Loucy (cell line): ENCODE data around the gene DENND5B.

Source experiments
- H2AFZ ChIP-seq: fragments of 200-600 bp; sonication (generic); 2 replicates; pipeline ENCODE4 v1.6.0; 2016; ENCODE audit warnings: antibody characterized with exemption, mild to moderate bottlenecking, low read length, moderate library complexity
- H3F3A ChIP-seq: fragments of 200-600 bp; 2 replicates; pipeline ENCODE4 v1.6.0; 2016; ENCODE audit warnings: antibody characterized with exemption, low read depth, mild to moderate bottlenecking
- H3K27me3 ChIP-seq: fragments of 200-600 bp; sonication (generic); 2 replicates; pipeline ENCODE4 v1.6.1; 2014; ENCODE audit warnings: low read length, mild to moderate bottlenecking; ENCODE audit not compliant: insufficient read depth, poor library complexity, severe bottlenecking
- H3K36me3 ChIP-seq: fragments of 200-600 bp; sonication (generic); 2 replicates; pipeline ENCODE4 v1.6.1; 2016; ENCODE audit warnings: low read length; ENCODE audit not compliant: insufficient read depth
- H3K4me1 ChIP-seq: fragments of 200-600 bp; sonication (generic); 2 replicates; pipeline ENCODE4 v1.5.1; 2014; ENCODE audit warnings: low read length, mild to moderate bottlenecking; ENCODE audit not compliant: insufficient read depth, poor library complexity, severe bottlenecking
- H3K4me2 ChIP-seq: fragments of 200-600 bp; sonication (generic); 2 replicates; pipeline ENCODE4 v1.6.0; 2014; ENCODE audit warnings: antibody characterized with exemption, low read length, low read depth, mild to moderate bottlenecking; ENCODE audit not compliant: poor library complexity, severe bottlenecking
- H3K4me3 ChIP-seq: fragments of 200-600 bp; sonication (generic); 2 replicates; pipeline ENCODE4 v1.5.1; 2014; ENCODE audit warnings: low read length, mild to moderate bottlenecking, mixed read lengths; ENCODE audit not compliant: poor library complexity, severe bottlenecking
- H3K79me2 ChIP-seq: fragments of 200-600 bp; sonication (generic); 2 replicates; pipeline ENCODE4 v1.6.1; 2014; ENCODE audit warnings: low read length; ENCODE audit not compliant: insufficient read depth
- H3K9ac ChIP-seq: fragments of 200-600 bp; sonication (generic); 2 replicates; pipeline ENCODE4 v1.6.0; 2014; ENCODE audit warnings: mild to moderate bottlenecking, low read depth, low read length, moderate library complexity; ENCODE audit not compliant: poor library complexity, severe bottlenecking
- H3K9me2 ChIP-seq: fragments of 200-600 bp; sonication (generic); replicated peaks from 2 replicates; pipeline ENCODE4 v1.6.1; 2016; ENCODE audit warnings: low read depth, low read length, mixed read lengths
- H3K9me3 ChIP-seq: fragments of 200-600 bp; sonication (generic); 2 replicates; pipeline ENCODE4 v1.6.1; 2014; ENCODE audit warnings: mild to moderate bottlenecking, antibody characterized with exemption, low read length, low read depth; ENCODE audit not compliant: insufficient read depth
- H4K20me1 ChIP-seq: fragments of 200-600 bp; sonication (generic); 2 replicates; pipeline ENCODE4 v1.6.0; 2014; ENCODE audit warnings: antibody characterized with exemption, low read length, mild to moderate bottlenecking; ENCODE audit not compliant: insufficient read depth, poor library complexity, severe bottlenecking
- CTCF ChIP-seq: fragments of 200-600 bp; sonication (generic); conservative IDR thresholded peaks from 2 replicates; pipeline ENCODE4 v1.5.1; 2014; ENCODE audit warnings: mild to moderate bottlenecking, antibody characterized with exemption, low read length
- EZH2phosphoT487 ChIP-seq: fragments of 200-600 bp; IDR thresholded peaks from 2 replicates; pipeline ENCODE4 v1.6.1; 2018; ENCODE audit warnings: antibody characterized with exemption, mild to moderate bottlenecking, moderate library complexity, borderline replicate concordance

DENND5B gene

DNA sequence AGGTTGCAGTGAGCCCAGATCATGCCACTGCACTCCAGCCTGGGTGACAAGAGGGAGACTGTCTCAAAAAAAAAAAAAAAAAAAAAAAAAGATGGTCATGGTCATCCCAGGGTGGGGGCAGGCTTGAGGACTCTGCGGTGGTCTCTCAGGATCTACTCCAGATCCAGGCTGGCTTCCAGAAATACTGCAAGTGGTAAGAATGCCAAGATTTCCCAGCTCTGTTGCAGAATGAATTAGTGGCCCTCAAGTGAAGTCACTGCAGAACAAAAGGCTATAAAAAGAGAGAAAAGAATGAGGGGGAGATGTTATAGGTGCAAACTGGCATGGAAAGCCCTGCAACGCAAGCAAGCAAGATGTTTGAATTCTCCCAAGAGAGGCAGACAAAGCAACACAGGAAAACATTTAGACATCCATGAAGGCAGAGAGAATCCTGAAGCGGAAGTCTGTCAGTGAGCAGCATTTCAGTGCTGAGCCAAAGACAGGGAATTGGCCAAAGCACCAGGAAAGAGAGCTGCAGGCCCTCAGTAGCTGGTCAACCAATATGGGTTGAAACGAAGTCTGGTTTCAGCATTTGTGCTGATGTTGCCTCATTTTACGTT lies 36.6 kb upstream of the DENND5B start:
- no peak overlapping the region for H2AFZ ChIP-seq
- H3K4me3 ChIP-seq = no peak overlapping the region
- H3K27me3 ChIP-seq = no peaks in the 10 kb centered on the region
- no peak overlapping the region for H3K9ac ChIP-seq
- H4K20me1 ChIP-seq = no peaks in the 10 kb centered on the region
- no peak for TF ChIP-seq CTCF
- TF ChIP-seq EZH2phosphoT487 = no peak
- no peaks in the 10 kb centered on the region for H3K36me3 ChIP-seq
- H3K79me2 ChIP-seq = no peaks in the 10 kb centered on the region
- no peaks in the 10 kb centered on the region for H3F3A ChIP-seq
- H3K4me2 ChIP-seq = no peak overlapping the region
- H3K9me2 ChIP-seq = no peaks in the 10 kb centered on the region
- H3K9me3 ChIP-seq = no peaks in the 10 kb centered on the region
- H3K4me1 ChIP-seq = no peaks in the 10 kb centered on the region

DNA sequence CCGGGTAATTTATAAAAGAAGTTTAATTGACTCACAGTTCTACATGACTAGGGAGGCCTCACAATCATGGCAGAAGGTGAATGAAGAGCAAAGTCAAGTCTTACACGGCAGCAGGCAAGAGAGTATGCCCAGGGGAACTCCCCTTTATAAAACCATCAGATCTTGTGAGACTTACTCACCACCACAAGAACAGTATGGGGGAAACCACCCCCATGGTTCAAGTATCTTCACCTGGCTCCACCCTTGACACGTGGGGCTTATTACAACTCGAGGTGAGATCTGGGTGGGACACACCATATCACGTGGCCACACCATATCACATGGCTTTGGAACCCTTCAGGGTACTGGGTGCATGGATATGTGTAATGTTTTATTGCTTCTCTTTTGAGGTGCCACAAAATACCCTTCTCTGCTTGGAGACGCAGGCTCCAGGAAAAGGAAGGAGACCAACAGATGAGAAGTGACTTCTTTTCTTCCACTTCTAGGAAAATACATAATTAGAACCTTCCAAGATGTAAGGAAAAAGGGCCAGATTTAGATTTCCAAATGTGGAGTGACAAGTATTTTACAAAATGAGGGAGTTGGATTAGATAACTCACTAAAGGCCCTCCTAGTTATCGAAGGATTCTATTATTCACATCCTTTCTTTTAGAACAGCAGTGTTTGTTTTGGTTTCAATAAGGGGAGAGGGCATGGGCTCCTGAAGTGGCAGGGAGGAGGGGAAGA lies 35.5 kb upstream of the DENND5B start:
- no peaks in the 10 kb centered on the region for H3K9me2 ChIP-seq
- H3K36me3 ChIP-seq = no peaks in the 10 kb centered on the region
- H3K27me3 ChIP-seq = no peaks in the 10 kb centered on the region
- no peaks in the 10 kb centered on the region for H3F3A ChIP-seq
- H3K4me1 ChIP-seq = no peaks in the 10 kb centered on the region
- H3K4me2 ChIP-seq = no peak overlapping the region
- TF ChIP-seq EZH2phosphoT487 = no peak
- TF ChIP-seq CTCF = no peak
- no peaks in the 10 kb centered on the region for H3K79me2 ChIP-seq
- no peaks in the 10 kb centered on the region for H3K9me3 ChIP-seq
- H4K20me1 ChIP-seq = no peaks in the 10 kb centered on the region
- no peak overlapping the region for H2AFZ ChIP-seq
- no peak overlapping the region for H3K4me3 ChIP-seq
- H3K9ac ChIP-seq = no peak overlapping the region

- no peaks in the 10 kb centered on the region for H3F3A ChIP-seq
- no peaks in the 10 kb centered on the region for H3K27me3 ChIP-seq
- H3K36me3 ChIP-seq = no peaks in the 10 kb centered on the region
- H3K4me3 ChIP-seq = no peak overlapping the region
- H3K79me2 ChIP-seq = no peaks in the 10 kb centered on the region
- no peaks in the 10 kb centered on the region for H3K9me2 ChIP-seq
- H3K9me3 ChIP-seq = no peaks in the 10 kb centered on the region
- no peak overlapping the region for H3K9ac ChIP-seq
- H3K4me2 ChIP-seq = no peak overlapping the region
- no peak for TF ChIP-seq EZH2phosphoT487
- no peak for TF ChIP-seq CTCF
- H3K4me1 ChIP-seq = no peaks in the 10 kb centered on the region
- H4K20me1 ChIP-seq = no peaks in the 10 kb centered on the region
- H2AFZ ChIP-seq = no peak overlapping the region
Observed at GRCh38 chr12:31622038-31622437, 31.1 kb upstream of the DENND5B start.
